Measurements from ENCODE around the gene TRMU. TPM values are rescaled to one million over a fixed set of nuclear protein-coding genes. Genes with fewer than 3 reads are reported as not detected.

TRMU gene
- total and polyA plus RNA-seq, 2 experiments from 2014 or later = 48.3 to 70.4 TPM

GRCh38 chr22:46327691-46328465, 7.6 kb upstream of the TRMU start:
- Mint-ChIP-seq H3K4me1 (no peaks in the 10 kb centered on the region), H3K4me3 (no peak overlapping the region), H3K27ac (no peak overlapping the region), H3K36me3 (ENCODE audit: low read depth) (peaks cover 59% of the 10 kb centered on the region), H3K27me3 (ENCODE audit: insufficient read depth, low read depth, poor library complexity) (peaks cover 8% of the 10 kb centered on the region), H3K9me3 (no peaks in the 10 kb centered on the region)
- H3K79me2 ChIP-seq (replicated peaks; ENCODE audit: insufficient read depth) = no peaks in the 10 kb centered on the region
- TF ChIP-seq CTCF (conservative IDR thresholded peaks at IDR 0.05; ENCODE audit: low read depth in 2 of 2) (no peak), ETS1 (IDR thresholded peaks at IDR 0.05) (no peak), JUNB (IDR thresholded peaks at IDR 0.05; ENCODE audit: unreplicated experiment) (no peak), EZH2 (IDR thresholded peaks at IDR 0.05; ENCODE audit: low read depth, unreplicated experiment) (no peak), CREB1 (CRISPR knock-in tag; IDR thresholded peaks at IDR 0.05; ENCODE audit: low read depth) (no peak), POLR2AphosphoS5 (IDR thresholded peaks at IDR 0.05; ENCODE audit: low read depth) (no peak), ZNF462 (CRISPR knock-in tag; IDR thresholded peaks at IDR 0.05) (no peak), ZNF331 (CRISPR knock-in tag; IDR thresholded peaks at IDR 0.05; ENCODE audit: low read depth) (no peak), STAT1 (IDR thresholded peaks at IDR 0.05; ENCODE audit: unreplicated experiment) (no peak), ZNF114 (CRISPR knock-in tag; IDR thresholded peaks at IDR 0.05) (no peak), REST (IDR thresholded peaks at IDR 0.05; ENCODE audit: unreplicated experiment) (no peak), EZH2phosphoT487 (IDR thresholded peaks at IDR 0.05; ENCODE audit: unreplicated experiment) (no peak), NANOG (IDR thresholded peaks at IDR 0.05; ENCODE audit: borderline replicate concordance) (no peak)
- H3K4me1 ChIP-seq (ENCODE audit: insufficient read depth) = no peaks in the 10 kb centered on the region
- H4K20me1 ChIP-seq (replicated peaks; ENCODE audit: insufficient read depth) = no peaks in the 10 kb centered on the region; the same call in 1 of the 2 replicates
- H3K27ac ChIP-seq (ENCODE audit: low read depth) = no peak overlapping the region
- no peak overlapping the region for H3K4me2 ChIP-seq
- no peaks in the 10 kb centered on the region for H3K27me3 ChIP-seq (ENCODE audit: insufficient read depth)
- no peaks in the 10 kb centered on the region for H3K9me2 ChIP-seq (ENCODE audit: insufficient read depth)
- DNase-seq (ENCODE audit: low spot score) (no peak), ATAC-seq (no peak)
- no peak overlapping the region for H2AFZ ChIP-seq
- no peak overlapping the region for H3K4me3 ChIP-seq
- H3K36me3 ChIP-seq (ENCODE audit: insufficient read depth) = peaks cover 18% of the 10 kb centered on the region
- no peaks in the 10 kb centered on the region for H3F3A ChIP-seq (replicated peaks; ENCODE audit: low read depth)

Data from GM23338 (cell line).